Mesothelial cell of epicardium (in vitro differentiated cells): ENCODE data around the gene NFAT5. TPM values are rescaled to one million over a fixed set of nuclear protein-coding genes. Genes with fewer than 3 reads are reported as not detected.

Experiments
- DNase-seq, 2 experiments: peaks; one replicate each; pipeline ENCODE4 v3.0.0; 2021; ENCODE audit warnings: low spot score in 2 of 2; ENCODE audit not compliant: unreplicated experiment in 2 of 2
- H3K27ac Mint-ChIP-seq: 2 replicates; pipeline ENCODE4 v1.8.0; 2021; ENCODE audit warnings: mixed read lengths
- H3K27me3 Mint-ChIP-seq: 2 replicates; pipeline ENCODE4 v1.8.0; 2021; ENCODE audit warnings: low read depth, mixed read lengths
- H3K36me3 Mint-ChIP-seq: 2 replicates; pipeline ENCODE4 v1.8.0; 2021; ENCODE audit warnings: mixed read lengths
- H3K4me1 Mint-ChIP-seq: 2 replicates; pipeline ENCODE4 v1.8.0; 2021; ENCODE audit warnings: mixed read lengths
- H3K4me3 Mint-ChIP-seq: 2 replicates; pipeline ENCODE4 v1.8.0; 2021; ENCODE audit warnings: mild to moderate bottlenecking, moderate library complexity, mixed read lengths
- H3K9me3 Mint-ChIP-seq: 2 replicates; pipeline ENCODE4 v1.8.0; 2021; ENCODE audit warnings: mixed read lengths
- total RNA-seq: library from RNA; stranded (reverse); gene quantifications from 3 replicates; pipeline ENCODE4 v1.2.1, GENCODE V29; 2021
- TF ChIP-seq, protein P1 (sequence below): fragments of 200-600 bp; sonication (generic); IDR thresholded peaks from one replicate; pipeline ENCODE4 v1.5.0; 2021; ENCODE audit warnings: antibody characterized with exemption; ENCODE audit not compliant: unreplicated experiment

Gene NFAT5
- total RNA-seq, 1 donor from 2014 or later: 92.5 TPM

DNA sequence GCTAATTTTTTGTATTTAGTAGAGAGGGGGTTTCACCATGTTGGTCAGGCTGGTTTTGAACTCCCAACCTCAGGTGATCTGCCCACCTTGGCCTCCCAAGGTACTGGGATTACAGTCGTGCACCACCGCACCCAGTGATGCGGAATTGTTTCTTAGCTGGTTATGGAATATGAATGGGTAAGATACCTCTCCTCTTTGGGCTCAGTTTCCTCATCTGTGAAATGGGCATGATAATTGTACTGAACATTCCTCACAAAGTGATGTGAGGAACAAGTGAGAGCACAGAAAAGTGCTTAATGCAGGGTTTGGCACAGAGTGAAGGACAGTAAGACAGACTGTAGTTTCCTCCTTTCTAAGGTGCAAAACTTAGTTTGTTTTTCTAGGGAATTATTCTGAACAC, 31.0 kb upstream of the NFAT5 start:
- peaks cover 37% of the 10 kb centered on the region for H3K4me1 Mint-ChIP-seq

DNA sequence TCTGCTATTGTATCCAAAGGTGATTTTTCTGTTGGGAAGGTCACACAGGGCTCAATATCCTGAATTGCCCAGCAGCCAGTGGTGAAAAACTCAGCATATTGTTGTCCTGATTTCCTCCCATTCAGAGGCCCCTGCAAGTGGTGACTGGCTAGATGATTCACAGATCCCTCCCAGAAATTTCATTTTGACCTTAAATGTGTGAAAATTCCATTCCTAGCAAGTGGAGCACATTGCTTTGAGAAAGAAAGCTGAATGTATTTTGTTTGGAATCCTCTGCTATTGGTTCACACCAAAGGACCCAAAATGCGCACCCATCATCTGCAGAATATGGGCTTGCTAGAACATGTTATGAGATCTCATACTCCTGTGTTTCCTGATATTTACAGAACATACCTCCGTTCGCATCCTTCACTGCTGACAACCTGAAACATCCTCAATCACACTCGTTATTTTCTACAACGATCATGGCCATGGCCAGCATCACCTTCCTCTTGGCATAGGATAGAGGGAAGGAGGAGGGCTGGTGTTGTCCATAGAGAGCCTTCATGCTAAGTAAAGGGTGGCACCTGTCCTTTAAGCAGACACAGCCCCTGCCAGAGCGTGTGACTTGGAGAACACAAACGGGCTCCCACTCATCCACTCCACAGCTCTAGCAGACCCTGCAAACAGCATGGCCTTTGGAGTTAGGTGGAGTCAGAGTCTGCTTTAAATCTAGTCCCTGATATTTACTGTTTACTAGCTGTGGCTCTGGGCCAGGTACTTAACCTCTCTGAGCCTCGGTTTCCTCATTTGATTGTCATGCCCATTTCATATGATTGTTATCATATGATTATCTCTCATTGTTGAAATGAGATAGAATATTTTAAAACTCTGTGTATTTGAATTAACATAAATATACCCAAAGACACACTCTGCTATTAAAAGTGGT, 30.4 kb upstream of the NFAT5 start:
- Mint-ChIP-seq H3K4me3 (no peak overlapping the region), H3K27me3 (no peaks in the 10 kb centered on the region), H3K27ac (no peak overlapping the region), H3K4me1 (peaks cover 33% of the 10 kb centered on the region), H3K36me3 (no peaks in the 10 kb centered on the region), H3K9me3 (no peaks in the 10 kb centered on the region)
- TF ChIP-seq, protein P1, sequence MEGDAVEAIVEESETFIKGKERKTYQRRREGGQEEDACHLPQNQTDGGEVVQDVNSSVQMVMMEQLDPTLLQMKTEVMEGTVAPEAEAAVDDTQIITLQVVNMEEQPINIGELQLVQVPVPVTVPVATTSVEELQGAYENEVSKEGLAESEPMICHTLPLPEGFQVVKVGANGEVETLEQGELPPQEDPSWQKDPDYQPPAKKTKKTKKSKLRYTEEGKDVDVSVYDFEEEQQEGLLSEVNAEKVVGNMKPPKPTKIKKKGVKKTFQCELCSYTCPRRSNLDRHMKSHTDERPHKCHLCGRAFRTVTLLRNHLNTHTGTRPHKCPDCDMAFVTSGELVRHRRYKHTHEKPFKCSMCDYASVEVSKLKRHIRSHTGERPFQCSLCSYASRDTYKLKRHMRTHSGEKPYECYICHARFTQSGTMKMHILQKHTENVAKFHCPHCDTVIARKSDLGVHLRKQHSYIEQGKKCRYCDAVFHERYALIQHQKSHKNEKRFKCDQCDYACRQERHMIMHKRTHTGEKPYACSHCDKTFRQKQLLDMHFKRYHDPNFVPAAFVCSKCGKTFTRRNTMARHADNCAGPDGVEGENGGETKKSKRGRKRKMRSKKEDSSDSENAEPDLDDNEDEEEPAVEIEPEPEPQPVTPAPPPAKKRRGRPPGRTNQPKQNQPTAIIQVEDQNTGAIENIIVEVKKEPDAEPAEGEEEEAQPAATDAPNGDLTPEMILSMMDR: no peak
- DNase-seq: no peak

More for the DNA sequence above, 31.0 kb upstream of the NFAT5 start:
- H3K9me3 Mint-ChIP-seq: no peaks in the 10 kb centered on the region
- no peaks in the 10 kb centered on the region for H3K36me3 Mint-ChIP-seq
- DNase-seq: no peak
- TF ChIP-seq, protein P1: no peak
- no peaks in the 10 kb centered on the region for H3K27me3 Mint-ChIP-seq
- no peak overlapping the region for H3K4me3 Mint-ChIP-seq
- no peak overlapping the region for H3K27ac Mint-ChIP-seq

DNA sequence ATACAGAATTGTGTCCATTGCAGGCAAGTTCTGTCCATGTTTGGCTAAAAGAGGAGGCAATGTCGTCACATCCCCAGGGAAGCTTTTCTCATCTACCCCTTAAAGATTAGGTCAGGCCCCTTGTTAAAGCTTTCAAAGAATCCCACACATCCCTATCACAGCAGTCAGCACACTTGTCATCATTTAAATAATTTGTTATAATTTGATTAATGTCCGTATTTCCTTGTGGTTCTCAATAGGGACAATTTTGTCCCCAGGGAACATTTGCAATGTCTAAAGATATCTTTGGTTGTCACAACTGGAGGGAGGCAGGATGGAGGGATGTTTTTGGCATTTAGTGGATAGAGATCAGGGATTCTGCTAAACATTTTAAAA, 28.1 kb upstream of the NFAT5 start:
- no peak overlapping the region for H3K27ac Mint-ChIP-seq

DNA sequence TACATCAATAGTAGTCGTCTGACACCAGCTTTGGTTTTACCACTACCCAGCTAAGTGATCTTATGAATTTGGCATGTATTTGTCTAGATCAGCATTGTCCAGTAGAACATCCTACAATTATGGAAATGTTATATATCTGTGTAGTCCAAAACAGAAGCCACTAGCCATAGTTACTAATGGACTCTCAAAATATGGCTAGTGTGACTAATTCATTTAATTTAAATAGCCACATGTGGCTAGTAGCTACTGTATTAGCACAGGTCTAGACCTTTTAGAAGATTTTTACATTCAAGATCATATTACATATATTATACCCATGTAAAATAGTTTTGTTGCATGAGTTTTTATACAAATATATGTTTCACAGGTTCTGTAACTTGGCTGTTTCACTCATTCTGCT, 27.0 kb upstream of the NFAT5 start:
- H3K4me3 Mint-ChIP-seq: no peak overlapping the region
- H3K9me3 Mint-ChIP-seq: no peaks in the 10 kb centered on the region
- H3K4me1 Mint-ChIP-seq: peaks cover 18% of the 10 kb centered on the region
- TF ChIP-seq, protein P1: no peak
- no peak overlapping the region for H3K27ac Mint-ChIP-seq
- no peak for DNase-seq
- no peaks in the 10 kb centered on the region for H3K36me3 Mint-ChIP-seq
- H3K27me3 Mint-ChIP-seq: no peaks in the 10 kb centered on the region

More for the DNA sequence above, 28.1 kb upstream of the NFAT5 start:
- Mint-ChIP-seq H3K9me3 (no peaks in the 10 kb centered on the region), H3K4me1 (peaks cover 24% of the 10 kb centered on the region), H3K4me3 (no peak overlapping the region), H3K27me3 (no peaks in the 10 kb centered on the region), H3K36me3 (no peaks in the 10 kb centered on the region)
- DNase-seq: no peak
- TF ChIP-seq, protein P1: no peak

DNA sequence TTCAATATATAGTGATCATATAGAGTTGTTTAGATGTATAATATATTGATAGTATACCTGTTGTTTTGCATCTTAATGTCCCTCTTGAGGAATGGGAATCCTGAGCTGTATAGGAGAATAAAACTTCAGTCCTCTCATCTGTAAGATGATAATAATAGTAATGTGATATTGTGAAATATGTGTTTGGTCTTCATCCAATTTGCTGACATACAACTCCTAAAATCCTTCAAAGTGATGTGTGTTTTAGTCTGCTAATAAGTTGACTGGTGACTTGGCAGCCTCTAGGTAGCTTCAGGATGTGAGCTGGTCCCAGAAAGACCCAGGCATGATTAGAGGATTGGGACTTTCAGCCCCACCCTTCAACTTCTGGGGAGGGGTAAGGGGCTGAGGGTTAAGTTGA, 22.8 kb upstream of the NFAT5 start:
- H3K9me3 Mint-ChIP-seq: no peaks in the 10 kb centered on the region
- no peak overlapping the region for H3K4me3 Mint-ChIP-seq
- no peak for DNase-seq
- peaks cover 2% of the 10 kb centered on the region for H3K4me1 Mint-ChIP-seq
- TF ChIP-seq, protein P1: no peak
- H3K36me3 Mint-ChIP-seq: no peaks in the 10 kb centered on the region
- H3K27ac Mint-ChIP-seq: no peak overlapping the region
- H3K27me3 Mint-ChIP-seq: no peaks in the 10 kb centered on the region
